Measurements from ENCODE around the gene ACTL8. TPM values are rescaled to one million over a fixed set of nuclear protein-coding genes. Genes with fewer than 3 reads are reported as not detected.

The ACTL8 gene
- total RNA-seq, 4 donors from 2014 or later, result not detected

DNA sequence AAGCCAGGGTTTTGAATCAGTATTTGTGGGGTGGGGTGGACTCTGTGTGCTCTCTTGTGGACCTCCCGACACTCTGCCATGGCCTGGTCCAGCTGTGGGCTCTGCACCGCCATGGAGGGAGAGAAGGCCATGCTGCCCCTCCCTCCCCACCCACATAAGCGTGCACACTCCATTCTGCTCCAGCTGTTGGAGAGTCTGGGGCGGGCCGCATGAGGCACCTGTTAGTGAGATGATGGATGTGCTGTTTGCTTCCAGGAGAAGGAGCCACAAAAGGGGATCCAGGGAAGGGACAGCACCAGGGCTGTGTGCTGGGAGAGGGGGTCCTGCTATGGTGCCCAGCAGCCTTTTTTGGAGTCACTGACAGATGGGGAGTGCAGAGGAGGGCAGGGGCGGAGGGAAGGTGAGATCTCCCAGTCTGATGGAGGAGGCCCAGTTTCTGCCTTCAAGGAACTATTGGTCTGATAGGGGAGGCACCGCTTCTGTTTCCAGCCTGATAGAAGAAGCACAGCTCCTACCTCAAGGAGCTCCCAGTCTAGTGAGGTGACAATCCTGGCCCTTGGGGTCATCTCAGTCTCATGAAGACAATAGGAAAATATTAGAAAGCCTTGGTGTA lies 101.5 kb downstream of the ACTL8 start:
- H3K36me3 ChIP-seq, result no peaks in the 10 kb centered on the region
- intact Hi-C loops (cut with DNase I; ENCODE audit: low total_unique reads), result no loop called here
- TF ChIP-seq POLR2A (IDR thresholded peaks at IDR 0.05) (no peak), EP300 (IDR thresholded peaks at IDR 0.05; ENCODE audit: low read depth) (no peak)
- TF ChIP-seq, protein P1, sequence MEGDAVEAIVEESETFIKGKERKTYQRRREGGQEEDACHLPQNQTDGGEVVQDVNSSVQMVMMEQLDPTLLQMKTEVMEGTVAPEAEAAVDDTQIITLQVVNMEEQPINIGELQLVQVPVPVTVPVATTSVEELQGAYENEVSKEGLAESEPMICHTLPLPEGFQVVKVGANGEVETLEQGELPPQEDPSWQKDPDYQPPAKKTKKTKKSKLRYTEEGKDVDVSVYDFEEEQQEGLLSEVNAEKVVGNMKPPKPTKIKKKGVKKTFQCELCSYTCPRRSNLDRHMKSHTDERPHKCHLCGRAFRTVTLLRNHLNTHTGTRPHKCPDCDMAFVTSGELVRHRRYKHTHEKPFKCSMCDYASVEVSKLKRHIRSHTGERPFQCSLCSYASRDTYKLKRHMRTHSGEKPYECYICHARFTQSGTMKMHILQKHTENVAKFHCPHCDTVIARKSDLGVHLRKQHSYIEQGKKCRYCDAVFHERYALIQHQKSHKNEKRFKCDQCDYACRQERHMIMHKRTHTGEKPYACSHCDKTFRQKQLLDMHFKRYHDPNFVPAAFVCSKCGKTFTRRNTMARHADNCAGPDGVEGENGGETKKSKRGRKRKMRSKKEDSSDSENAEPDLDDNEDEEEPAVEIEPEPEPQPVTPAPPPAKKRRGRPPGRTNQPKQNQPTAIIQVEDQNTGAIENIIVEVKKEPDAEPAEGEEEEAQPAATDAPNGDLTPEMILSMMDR (IDR thresholded peaks at IDR 0.05), result no peak
- WGBS, 2 donors (ENCODE audit: low coverage in 1 of 2), result 61 to 93% methylated on average over 3 to 6 of the region's 7 CpGs
- DNase-seq, result no peak
- peaks cover 4% of the 10 kb centered on the region for H3K27me3 ChIP-seq
- no peaks in the 10 kb centered on the region for H3K4me1 ChIP-seq
- in situ Hi-C loops (cut with MboI; ENCODE audit: low pct_ligation_motif_present in 1 of 4, low pct_unique_long_range_greater_than_20kb in 1 of 4, low sequenced_read_pairs in 3 of 4), result no loop called here
- H3K4me3 ChIP-seq, result no peak overlapping the region
- H3K9me3 ChIP-seq, result no peaks in the 10 kb centered on the region
- H3K27ac ChIP-seq, result no peak overlapping the region

- Histone ChIP-seq H3K9me3 (no peaks in the 10 kb centered on the region), H3K27me3 (peaks cover 4% of the 10 kb centered on the region), H3K4me3 (no peak overlapping the region), H3K4me1 (no peaks in the 10 kb centered on the region), H3K27ac (no peak overlapping the region), H3K36me3 (no peaks in the 10 kb centered on the region)
- in situ Hi-C loops (cut with MboI; ENCODE audit: low pct_ligation_motif_present in 1 of 4, low pct_unique_long_range_greater_than_20kb in 1 of 4, low sequenced_read_pairs in 3 of 4), result no loop called here
- DNase-seq, result no peak
- TF ChIP-seq, protein P1 (IDR thresholded peaks at IDR 0.05), result no peak
- TF ChIP-seq POLR2AphosphoS5 (IDR thresholded peaks at IDR 0.05) (no peak), EP300 (IDR thresholded peaks at IDR 0.05; ENCODE audit: low read depth) (no peak), POLR2A (IDR thresholded peaks at IDR 0.05) (no peak)
- 73 to 100% methylated on average over 1 to 4 of the region's 4 CpGs for WGBS, 2 donors (ENCODE audit: low coverage in 1 of 2)
- intact Hi-C loops (cut with DNase I; ENCODE audit: low total_unique reads), result no loop called here
Measured at GRCh38 chr1:17857109-17857499, 102.0 kb downstream of the ACTL8 start.

GRCh38 chr1:17857996-17858395 lies 102.9 kb downstream of the ACTL8 start:
- intact Hi-C loops (cut with DNase I; ENCODE audit: low total_unique reads), result no loop called here
- in situ Hi-C loops (cut with MboI; ENCODE audit: low pct_ligation_motif_present in 1 of 4, low pct_unique_long_range_greater_than_20kb in 1 of 4, low sequenced_read_pairs in 3 of 4), result no loop called here
- Histone ChIP-seq H3K4me1 (no peaks in the 10 kb centered on the region), H3K9me3 (no peaks in the 10 kb centered on the region), H3K27me3 (peaks cover 4% of the 10 kb centered on the region), H3K27ac (no peak overlapping the region), H3K36me3 (no peaks in the 10 kb centered on the region), H3K4me3 (no peak overlapping the region)
- 65 to 69% methylated on average over 2 to 5 of the region's 5 CpGs for WGBS, 2 donors (ENCODE audit: low coverage in 1 of 2)
- DNase-seq, result no peak
- TF ChIP-seq POLR2A (IDR thresholded peaks at IDR 0.05) (no peak), POLR2AphosphoS5 (IDR thresholded peaks at IDR 0.05) (no peak), EP300 (IDR thresholded peaks at IDR 0.05; ENCODE audit: low read depth) (no peak)
- TF ChIP-seq, protein P1 (IDR thresholded peaks at IDR 0.05), result no peak

DNA sequence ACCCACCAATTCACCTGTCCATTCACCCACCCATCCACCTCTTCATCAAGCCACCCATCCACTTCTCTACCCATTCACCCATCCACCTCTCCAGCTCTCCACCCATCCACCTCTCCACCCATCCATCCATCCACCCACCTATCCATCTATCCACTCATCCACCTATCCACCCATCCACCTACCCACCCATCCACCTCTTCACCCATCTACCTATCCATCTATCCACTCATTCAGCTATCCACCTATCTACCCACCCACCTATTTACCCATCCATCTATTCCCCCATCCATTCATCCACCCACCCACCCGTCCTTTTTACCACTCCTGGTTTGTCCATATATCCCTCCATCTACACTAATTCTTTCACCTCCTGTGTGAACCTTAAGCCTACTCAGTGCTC lies 105.7 kb downstream of the ACTL8 start:
- no peaks in the 10 kb centered on the region for H3K4me1 ChIP-seq
- H3K4me3 ChIP-seq, result no peak overlapping the region
- H3K36me3 ChIP-seq, result no peaks in the 10 kb centered on the region
- H3K9me3 ChIP-seq, result no peaks in the 10 kb centered on the region
- TF ChIP-seq, protein P1 (IDR thresholded peaks at IDR 0.05), result no peak
- no peak for TF ChIP-seq POLR2AphosphoS5 (IDR thresholded peaks at IDR 0.05)
- no peak for TF ChIP-seq POLR2A (IDR thresholded peaks at IDR 0.05)
- no peak for TF ChIP-seq EP300 (IDR thresholded peaks at IDR 0.05; ENCODE audit: low read depth)
- intact Hi-C loops (cut with DNase I; ENCODE audit: low total_unique reads) (no loop called here), in situ Hi-C loops (cut with MboI; ENCODE audit: low pct_ligation_motif_present in 1 of 4, low pct_unique_long_range_greater_than_20kb in 1 of 4, low sequenced_read_pairs in 3 of 4) (no loop called here)
- DNase-seq, result no peak
- H3K27me3 ChIP-seq, result peaks cover 4% of the 10 kb centered on the region
- 67 to 80% methylated on average over 1 of the region's 1 CpG for WGBS, 2 donors (ENCODE audit: low coverage in 1 of 2)
- no peak overlapping the region for H3K27ac ChIP-seq
